Cardiac septum (tissue), 1 donor: Measurements from ENCODE around the gene GFPT2. TPM values are rescaled to one million over a fixed set of nuclear protein-coding genes. Genes with fewer than 3 reads are reported as not detected.

ENCODE experiments used
- DNase-seq: peaks from one replicate; pipeline ENCODE4 v3.0.0-alpha.2; 2020; ENCODE audit warnings: low spot score
- intact Hi-C: fragments of 100-400 bp; cut with DNase I; formaldehyde crosslinking; loops from one replicate; pipeline ENCODE4 v1.14.0; 2022
- long read RNA-seq: library from polyadenylated mRNA; unstranded; transcript quantifications from one replicate; pipeline ENCODE4 v2.0.0, GENCODE V29; 2021
- total RNA-seq: library from RNA; stranded (reverse); fragmentation: NEBNext Ultra II Directional; extraction: Animal tissue kit (Norgen Biotek cat#: 25700); gene quantifications from one replicate; pipeline ENCODE4 v1.2.1, GENCODE V29; 2021
- donor health status: DM: no; HTN: no; CAD: no.

Gene GFPT2
- total RNA-seq, result 12.9 TPM
- long read RNA-seq, transcript GFPT2-201 (19 exons, 3,093 nt), result major isoform, 7 of 17 reads
- long read RNA-seq, partial matches to known transcripts, result 4 of 17 reads
- long read RNA-seq, other reads (novel, unspliced or antisense), result 6 of 17 reads

DNA sequence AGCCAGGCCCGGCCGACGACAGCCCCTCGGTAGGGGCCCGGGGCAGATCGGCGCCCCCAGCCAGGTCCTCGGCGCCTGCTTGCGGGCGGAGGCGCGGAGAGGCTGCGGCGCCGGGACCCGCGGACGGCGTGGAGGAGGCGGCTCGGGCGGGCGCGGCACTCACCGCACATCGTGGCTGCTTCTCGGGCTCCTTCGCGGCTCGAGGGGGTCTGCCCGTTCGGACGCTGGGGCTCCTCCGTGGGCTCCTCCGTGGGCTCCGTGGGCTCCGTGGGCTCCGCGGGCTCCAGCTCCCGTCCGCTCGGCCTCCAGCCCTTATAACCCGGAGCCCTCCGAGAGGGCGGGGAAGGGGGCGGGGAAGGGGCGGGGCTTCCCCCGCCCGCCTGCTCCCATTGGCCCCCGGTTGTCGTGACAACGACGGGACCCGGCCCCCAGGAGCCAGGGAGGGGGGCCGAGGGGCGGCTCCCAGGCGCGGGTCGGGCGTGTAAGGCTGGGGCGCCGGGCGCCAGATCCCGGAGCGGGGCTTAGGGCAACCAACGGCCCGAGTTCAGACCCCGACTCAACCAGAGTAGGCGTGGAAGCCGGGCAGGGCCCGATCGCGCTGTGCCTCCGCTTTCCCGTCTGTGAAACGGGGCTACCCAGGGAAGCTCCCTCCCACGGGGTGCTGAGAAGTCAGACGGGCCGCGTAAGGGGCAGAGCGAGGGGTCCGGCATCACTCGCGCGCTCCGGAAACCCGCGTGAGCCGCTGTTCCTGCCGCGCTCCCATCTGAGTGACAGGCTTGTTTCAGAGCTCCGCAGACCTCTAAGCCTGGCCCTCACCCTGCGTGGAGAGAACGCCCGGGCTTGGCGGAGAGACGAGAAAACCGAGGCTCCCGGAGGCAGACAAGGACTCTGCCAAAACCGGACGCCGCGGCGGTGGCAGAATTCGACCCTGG lies at the start of gene GFPT2:
Gene GFPT2, minus strand, starts transcription at position 289 of the 932 bp plus-strand sequence. Its CDS starts 119 bp downstream, at position 170.
- peak; percentile 78 for DNase-seq
- intact Hi-C loops, result no loop called here

DNA sequence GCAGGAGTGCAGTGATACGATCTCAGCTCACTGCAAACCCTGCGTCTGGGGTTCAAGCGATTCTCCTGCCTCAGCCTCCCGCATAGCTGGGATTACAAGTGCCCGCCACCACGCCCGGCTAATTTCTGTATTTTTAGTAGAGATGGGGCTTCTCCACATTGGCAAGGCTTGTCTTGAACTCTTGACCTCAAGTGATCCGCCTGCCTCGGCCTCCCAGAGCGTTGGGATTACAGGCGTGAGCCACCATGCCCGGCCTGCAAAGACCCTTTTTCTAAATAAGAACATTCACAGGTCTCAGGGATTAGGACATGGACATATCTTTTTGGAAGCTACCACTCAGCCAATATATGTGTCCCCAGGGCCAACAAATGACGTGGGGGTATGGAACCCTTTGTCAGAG lies 49.6 kb upstream of the GFPT2 start:
- intact Hi-C loops, result no loop called here

DNA sequence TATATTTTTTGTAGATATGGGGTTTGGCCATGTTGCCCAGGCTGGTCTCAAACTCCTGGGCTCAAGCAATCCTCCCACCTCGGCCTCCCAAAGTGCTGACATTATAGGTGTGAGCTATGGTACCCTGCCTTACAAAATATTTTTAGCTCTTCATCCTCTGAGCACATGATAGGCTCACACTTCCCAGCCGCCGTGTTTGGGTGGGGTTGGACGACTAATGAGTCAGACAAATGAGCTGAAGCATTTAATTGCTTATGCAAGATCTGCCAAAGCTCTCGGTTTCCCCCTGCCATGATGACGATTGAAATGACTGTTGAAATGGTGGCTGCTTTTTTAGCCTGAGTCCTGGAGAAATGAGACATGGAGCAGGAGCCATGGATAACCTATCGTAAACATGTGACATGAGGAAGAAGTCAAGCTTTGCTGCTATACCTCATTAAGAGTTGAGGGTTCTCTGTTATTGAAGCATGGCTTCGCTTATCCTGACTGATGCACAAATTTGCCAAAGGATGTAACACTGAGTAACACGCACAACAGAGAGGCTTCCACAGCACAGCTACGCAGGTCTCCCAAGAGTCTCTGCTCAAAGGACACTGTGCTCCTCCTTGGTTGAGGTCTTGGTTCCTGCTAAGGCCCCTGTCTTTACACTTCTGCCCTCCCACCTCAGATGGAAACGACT lies 48.2 kb upstream of the GFPT2 start:
- intact Hi-C loops, result no loop called here
- DNase-seq, result no peak

More for the DNA sequence above, 49.6 kb upstream of the GFPT2 start:
- no peak for DNase-seq

DNA sequence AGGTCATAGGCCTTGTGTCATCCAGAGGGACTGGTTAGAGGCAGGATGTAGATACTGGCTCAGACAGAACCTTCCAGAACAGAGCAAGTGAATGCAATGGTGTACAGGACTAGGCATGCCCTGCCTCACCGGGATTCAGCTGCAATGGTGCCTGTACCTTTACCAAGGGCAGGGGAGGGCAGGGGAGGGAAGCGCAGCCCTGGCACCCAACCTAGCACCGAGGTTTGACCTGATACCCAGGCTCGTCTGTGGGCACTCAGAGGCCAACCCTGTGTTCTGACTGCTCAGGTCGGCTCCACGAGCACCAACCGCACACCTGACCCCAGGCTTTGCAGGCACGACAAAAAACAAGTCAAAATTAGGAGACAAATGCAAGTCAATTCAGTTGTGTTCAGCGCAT lies 47.3 kb upstream of the GFPT2 start:
- intact Hi-C loops, result no loop called here
- peak; percentile 26 for DNase-seq

DNA sequence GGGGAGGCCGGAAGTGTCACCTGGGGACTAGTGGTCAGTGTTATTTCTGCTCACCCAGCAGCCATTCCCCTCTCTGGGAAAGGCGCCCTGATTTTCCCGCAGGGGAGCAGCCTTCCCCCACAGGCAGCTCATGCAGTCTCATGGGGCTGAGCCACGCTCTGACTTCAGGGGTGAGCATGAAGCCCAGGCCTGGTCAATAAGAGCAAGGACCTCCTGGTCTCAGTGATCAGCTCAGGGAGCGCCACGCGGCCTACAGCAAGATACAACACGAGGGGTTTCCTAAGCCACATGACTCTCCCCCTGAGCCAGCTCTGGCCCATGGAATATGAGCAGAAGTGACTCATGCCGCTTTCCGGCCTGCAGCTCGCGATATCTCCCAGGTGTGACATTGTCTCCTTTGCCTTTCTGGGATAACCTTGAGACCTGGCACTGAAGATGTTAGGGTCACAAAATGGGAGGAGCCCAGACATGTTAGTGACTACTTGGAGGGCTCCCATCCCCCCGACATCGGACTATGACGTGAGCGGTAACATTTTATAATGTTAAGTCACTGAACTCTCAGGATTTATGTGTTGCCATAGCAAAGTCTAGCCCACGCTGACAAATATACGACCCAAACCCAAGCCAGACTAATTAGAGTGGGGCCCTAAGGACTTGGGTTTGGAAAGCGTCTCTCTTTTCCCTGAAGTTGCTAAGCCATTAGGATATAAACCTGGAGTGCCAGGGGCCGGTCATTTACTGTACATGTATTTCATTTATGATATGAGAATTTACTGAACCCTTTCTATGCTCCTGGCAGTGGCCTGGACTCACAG lies 46.5 kb upstream of the GFPT2 start:
- peak; percentile 35 for DNase-seq
- intact Hi-C loops, result no loop called here

DNA sequence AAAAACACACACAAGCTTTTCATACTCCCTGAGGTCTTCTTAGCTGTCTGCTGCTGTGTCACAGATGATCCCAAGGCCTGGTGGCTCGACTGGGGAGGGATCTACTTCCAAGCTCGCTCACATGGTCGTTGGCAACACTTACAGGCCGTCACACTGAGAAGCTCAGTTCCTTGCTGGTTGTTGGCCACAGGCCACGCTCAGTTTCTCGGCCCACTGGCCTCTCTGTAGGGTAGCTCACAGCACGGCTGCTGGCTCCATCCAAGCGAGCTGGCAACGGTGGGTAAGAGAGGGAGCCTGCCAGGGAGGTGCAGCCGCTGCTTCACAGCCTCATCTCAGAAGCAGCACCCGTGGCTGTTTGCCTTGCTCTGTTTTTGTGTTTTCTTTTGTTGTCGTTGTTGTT lies 43.8 kb upstream of the GFPT2 start:
- no peak for DNase-seq
- intact Hi-C loops, result no loop called here

DNA sequence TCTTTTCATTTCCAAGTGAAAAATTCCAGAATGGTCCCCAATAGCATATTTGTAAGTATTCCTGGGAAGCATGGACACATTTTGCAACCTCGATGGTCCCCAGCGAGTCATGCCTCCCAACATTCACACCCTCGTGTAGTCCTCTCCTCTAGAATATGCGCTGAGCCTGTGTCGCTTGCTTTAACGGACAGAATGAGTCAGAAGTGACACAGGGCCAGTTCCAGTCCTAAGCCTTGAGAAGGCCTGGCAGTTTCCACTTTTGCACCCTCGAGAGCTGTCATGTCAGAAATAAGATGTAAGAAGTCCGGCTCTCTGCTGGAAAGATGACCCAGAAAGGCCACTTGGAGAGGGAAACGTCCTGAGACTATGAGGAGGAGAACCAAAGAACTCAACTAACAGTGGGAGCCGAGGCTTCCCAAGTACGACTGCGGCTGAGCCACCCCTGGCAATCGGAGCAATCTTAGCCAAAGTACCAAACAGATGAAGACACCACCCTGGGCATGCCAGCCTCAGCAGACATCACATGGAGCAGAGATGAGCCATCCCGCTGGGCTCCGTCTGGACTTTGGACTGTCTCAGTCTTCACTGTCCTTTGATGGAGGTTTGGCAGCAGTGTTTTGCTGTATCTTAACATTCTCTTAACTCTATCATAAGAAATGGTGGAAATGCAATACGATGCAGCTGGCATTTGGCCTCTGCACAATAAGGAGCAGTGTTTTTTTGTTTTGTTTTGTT lies 42.6 kb upstream of the GFPT2 start:
- peak; percentile 36 for DNase-seq
- intact Hi-C loops, result no loop called here

DNA sequence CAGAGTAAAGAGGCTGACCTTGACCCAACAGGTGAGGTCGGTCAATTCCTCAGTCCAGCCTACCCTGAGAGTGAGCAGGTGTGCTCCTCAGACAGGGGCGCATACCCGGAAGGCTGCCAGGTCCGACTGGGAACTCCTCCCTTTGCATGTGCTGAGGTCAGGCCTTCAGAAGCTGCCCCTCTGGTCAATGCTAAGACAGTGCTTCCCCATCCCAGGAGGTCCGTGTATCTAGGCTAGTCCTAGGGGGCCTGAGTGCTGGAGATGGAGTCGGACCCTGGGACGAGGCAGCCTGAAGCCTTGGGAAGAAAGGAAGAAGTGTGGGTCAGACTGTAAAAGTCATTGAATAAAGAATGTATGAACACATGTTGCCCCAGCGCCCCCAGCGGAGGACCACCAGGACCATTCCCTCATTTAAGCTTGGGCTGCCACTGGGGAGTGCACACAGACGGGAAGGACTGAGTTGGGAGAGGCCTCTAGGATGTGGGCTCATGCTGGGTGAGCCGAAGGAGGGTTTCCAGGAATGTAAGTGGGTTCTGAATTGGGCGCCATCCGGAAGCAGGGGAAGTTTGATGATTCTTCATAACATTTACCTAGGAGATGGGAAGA lies 41.0 kb upstream of the GFPT2 start:
- peak; percentile 50 for DNase-seq
- intact Hi-C loops, result no loop called here

DNA sequence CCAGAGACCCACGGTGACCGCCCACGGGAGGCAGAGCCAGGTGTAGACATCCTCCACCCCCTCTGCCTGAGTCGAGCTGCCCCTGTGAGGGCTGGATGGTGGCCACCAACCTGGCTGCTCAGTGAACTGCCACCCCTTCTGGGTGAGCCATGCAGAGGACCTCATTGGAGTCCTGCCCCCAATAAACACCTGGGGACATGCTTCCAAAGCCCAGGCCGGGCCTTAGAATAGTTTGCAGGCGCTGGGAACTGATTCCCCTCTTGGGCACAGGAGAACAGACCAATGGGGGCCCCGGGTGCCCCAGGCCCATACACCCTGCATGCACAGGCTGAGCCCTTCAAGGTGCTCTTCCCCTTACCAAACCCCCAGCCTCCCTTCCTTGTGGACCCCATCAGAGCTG lies 38.1 kb upstream of the GFPT2 start:
- DNase-seq, result no peak
- intact Hi-C loops, result no loop called here

DNA sequence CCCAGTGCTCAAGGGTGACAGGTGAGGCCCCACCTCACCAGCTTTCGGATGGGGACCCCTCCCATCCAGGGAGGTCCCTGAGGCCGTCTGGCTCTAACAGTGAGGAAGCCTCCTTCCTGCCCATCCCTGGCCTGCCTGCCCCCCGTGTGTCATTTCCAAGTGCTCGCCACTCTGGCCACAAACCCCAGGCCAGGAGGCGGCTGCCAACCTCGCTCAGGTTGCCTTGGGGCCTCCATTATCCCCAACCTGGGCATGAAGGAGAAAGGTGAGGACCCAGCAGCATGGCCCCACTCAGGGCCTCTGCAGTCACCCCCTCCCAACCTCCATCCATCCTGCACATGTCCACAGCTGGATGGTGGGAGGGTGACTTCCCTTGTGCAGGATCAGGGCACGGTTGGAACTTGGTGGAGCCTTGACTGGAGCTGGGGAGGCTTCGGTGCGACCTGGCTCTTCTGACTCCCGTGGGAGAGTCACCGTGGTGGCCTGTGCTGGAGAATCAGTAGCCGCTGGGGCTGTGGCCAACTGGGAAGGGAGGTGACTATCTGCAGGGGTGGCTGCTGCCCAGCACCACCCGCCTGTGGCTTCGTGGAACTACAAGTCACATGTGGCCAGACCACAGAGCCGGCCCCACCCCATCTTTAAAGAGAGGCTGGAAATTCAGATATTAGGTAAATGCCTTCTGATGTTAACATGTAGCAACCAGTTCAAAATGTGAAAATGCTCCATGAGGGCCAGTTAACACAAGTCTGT lies 37.5 kb upstream of the GFPT2 start:
- intact Hi-C loops, result no loop called here
- peak; percentile 67 for DNase-seq

DNA sequence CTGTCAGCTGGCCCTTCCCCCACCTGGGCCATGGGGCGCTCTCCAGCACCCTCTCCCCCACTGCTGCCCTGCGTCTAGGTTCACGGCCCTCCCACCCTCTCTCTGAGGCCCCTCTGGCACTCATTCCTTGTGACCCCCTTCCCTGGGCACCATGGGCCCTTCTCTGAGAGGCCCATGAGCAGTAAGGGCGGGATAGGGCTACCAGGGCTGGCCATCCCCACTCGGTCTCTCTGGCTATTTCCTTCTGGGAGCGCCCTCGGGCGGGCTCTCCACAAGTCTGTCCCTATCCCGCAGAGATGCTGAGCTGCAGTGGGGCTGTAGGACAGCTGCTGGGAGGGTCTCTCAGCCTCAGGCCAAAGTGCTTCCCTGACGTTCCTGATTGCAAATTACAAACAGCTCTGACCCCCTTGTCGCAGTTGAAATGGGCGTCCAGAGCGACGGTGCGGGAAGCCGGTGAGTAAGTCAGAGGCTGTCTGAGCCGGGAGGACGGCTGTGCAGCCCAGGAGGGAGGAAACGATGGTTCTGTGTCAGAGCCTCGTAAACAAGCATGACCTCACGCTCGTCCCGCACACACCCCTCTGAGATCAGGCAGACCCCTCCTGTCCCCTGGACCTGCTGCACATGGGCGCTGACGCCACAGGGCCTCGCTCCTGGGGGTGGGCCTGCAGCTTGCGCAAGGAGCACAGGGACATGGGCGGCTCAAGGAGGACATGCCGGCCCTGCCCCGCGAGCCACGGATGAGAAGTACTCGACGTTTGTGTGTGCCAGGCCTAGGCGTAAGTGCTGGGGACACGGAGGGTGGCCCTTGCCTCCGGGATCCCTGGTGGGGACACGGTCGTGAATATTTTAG lies 36.3 kb upstream of the GFPT2 start:
- intact Hi-C loops, result no loop called here
- peak; percentile 61 for DNase-seq

DNA sequence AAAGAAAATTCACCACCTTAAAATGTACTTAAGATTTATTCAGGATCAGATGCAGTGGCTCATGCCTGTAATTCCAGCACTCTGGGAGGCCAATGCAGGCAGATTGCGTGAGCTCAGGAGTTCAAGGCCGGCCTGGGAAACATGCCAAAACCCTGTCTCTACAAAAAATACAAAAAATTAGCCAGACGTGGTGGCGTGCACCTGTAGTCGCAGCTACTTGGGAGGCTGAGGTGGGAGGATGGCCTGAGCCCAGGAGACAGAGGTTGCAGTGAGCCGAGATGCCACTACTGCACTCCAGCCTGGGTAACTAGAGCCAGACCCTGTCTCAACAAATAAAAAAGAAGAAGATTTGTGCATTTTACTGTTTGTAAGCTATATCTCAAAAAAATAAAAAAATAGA lies 34.7 kb upstream of the GFPT2 start:
- DNase-seq, result peak; percentile 17
- intact Hi-C loops, result no loop called here

DNA sequence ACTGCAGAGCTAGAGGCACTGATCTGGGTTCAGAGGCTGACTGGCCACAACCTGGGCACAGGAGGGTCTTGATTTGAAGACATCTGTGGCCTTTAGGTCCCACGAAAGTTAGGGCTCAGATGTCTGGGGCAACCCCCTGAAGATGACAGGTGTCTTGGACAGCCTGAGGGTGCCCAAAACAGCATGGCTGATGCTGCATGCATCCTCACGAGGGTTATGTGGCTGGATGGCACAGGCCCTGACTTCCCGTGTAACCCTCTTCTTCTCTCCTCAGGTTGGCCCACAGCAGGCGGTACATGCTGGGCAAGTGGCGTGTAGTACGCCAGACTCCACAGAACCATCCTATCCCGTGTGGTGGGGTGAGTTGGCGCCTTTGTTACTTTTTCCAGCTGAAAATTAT lies 29.8 kb upstream of the GFPT2 start:
- DNase-seq, result no peak
- intact Hi-C loops, result no loop called here

DNA sequence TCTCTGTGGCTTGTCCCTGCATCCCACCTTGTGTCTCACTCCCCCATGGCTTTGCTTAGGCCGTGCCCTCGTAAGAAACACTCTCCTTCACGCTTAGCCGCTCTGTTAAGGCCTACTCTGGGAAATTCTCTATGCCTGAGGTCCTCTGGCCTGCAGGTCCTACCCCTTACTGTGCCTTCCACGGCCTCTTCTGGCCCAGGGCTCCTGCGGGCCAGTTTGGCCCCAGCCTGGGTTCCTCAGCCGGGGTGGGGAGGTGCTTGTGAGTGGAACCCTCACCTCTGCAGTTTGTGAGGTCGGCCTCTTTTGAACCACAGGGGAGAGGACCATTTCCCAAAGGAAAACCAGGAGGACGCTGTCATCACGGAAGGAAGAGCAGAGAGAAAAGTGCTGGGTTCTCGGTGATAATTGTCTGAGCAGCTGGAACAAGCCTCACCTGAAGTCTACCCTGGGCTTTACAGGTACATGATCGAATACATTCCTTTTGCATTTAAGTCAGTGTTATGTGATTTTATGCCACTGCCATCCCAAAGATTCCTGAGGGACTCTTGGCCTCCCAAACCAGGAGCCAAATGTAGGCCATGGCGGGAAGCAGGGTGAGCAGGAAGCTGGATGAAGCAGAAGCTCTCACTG lies 28.8 kb upstream of the GFPT2 start:
- DNase-seq, result no peak
- intact Hi-C loops, result no loop called here

DNA sequence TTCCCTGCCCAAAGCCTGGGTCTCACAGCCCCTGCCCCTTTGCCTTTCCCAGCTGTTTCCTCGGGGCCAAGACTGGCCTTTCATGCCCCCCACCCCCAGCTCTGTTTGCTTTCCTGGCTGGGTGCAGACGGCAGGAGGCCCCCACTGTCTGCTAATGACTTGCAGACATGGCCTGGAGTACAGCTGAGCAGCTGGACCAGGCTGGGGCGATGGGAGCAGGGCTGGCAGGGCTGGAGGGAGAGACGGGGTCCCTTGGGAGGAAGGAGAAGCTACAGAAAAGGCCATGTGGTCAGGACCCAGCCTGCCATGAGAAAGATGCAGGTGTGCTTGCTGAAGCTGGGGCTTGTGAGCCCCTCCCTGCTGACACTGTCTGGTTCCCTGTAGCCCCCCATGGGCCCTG lies 28.3 kb upstream of the GFPT2 start:
- no peak for DNase-seq
- intact Hi-C loops, result no loop called here

DNA sequence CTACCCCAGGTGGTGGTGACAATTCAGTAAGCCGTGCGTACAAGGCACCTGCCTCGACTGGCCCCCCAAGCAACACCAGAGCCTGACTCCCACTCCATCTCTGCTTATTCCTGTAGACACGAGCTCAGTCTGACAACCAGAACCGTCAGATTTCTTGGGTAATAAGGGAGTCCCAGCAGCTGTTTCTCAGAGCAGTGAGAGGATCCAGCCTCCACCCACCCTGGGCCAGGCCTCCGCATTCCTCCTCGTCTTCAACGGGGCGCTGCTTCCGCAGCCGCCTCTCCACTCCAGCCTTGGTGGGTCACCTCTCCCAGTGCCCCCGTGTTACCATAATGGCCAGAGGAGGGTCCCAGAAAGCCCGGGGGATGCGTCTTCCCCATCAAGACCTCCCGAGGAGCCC lies 27.7 kb upstream of the GFPT2 start:
- intact Hi-C loops, result no loop called here
- no peak for DNase-seq

DNA sequence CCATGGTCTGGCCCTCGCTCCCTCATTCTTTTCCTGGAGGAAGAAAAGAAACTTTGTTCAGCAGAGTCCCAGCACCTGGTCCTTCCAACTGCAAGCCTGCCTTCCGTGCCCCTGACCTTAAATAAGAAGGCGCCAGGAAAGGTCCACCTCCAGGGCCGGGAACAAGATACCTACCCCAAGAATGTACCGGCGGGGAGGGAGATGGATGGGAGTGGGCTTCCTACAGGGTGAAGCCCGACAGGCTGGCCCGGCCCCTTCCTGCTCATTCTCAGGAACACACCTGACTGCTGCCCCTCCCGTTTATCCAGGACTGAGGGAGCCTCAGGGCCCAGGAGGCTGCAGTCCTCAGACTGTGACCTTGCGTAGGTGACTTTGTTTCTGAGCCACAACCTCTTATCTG lies 27.3 kb upstream of the GFPT2 start:
- no peak for DNase-seq
- intact Hi-C loops, result no loop called here
